Measurements from ENCODE around the gene ACP1.
"Not testable (repeated sequence)": the region's sequence is repeated elsewhere in the genome, so short reads cannot be mapped to it uniquely, and the experiment has no call there.

Gene ACP1

GRCh38 chr2:310994-311393, 46.2 kb downstream of the ACP1 start:
- DNase-seq (ENCODE audit: low spot score) = no peak

- DNase-seq (ENCODE audit: low spot score) = no peak
These were observed 49.2 kb downstream of the ACP1 start for GRCh38 chr2:313991-314390.

GRCh38 chr2:314561-315336, 50.0 kb downstream of the ACP1 start:
- DNase-seq (ENCODE audit: low spot score) = no peak

GRCh38 chr2:315925-316324, 51.2 kb downstream of the ACP1 start:
- not testable (repeated sequence) for DNase-seq (ENCODE audit: low spot score)

- DNase-seq (ENCODE audit: low spot score) = no peak
These were observed 51.6 kb downstream of the ACP1 start for GRCh38 chr2:316381-316780.

GRCh38 chr2:317501-318424, 53.0 kb downstream of the ACP1 start:
- DNase-seq (ENCODE audit: low spot score) = no peak

- DNase-seq (ENCODE audit: low spot score) = no peak
These were observed 54.4 kb downstream of the ACP1 start for GRCh38 chr2:319059-319600.

GRCh38 chr2:320561-320960, 55.8 kb downstream of the ACP1 start:
- no peak for DNase-seq (ENCODE audit: low spot score)

- no peak for DNase-seq (ENCODE audit: low spot score)
These were observed 57.6 kb downstream of the ACP1 start for GRCh38 chr2:322326-322725.

GRCh38 chr2:323035-323434, 58.3 kb downstream of the ACP1 start:
- DNase-seq (ENCODE audit: low spot score) = no peak

Measured in D341Med (cell line).